HL-60/S4 (cell line): ENCODE data around the gene C1orf159.
"Not testable (repeated sequence)": the region's sequence is repeated elsewhere in the genome, so short reads cannot be mapped to it uniquely, and the experiment has no call there.

Experiments used
- in situ Hi-C: fragments of 300-500 bp; cut with MboI; formaldehyde crosslinking; loops from 2 replicates; pipeline ENCODE4 v1.14.3; 2022; ENCODE audit warnings: low sequenced_read_pairs

The C1orf159 gene

DNA sequence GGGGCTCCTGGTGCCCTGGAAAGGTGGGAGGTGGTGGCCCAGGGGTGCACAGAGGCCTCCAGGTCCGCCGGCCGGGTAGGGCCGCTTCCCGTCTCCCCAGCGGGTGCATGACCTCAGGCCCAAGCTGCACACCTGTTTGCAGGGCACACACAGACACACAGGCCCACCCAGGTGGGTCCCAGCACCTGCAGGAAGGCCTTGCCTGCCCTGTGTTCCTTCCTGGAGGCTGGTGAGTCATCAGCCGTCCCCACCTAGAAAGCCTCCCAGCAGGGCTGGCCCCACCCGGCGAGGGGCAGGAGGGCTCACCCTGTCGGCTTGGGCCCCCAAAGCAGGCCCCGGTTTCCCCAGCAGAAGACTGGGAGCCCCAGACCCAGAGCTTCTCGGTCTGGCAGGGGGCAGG is 34.2 kb upstream of the C1orf159 start:
- in situ Hi-C loops, result no loop called here

DNA sequence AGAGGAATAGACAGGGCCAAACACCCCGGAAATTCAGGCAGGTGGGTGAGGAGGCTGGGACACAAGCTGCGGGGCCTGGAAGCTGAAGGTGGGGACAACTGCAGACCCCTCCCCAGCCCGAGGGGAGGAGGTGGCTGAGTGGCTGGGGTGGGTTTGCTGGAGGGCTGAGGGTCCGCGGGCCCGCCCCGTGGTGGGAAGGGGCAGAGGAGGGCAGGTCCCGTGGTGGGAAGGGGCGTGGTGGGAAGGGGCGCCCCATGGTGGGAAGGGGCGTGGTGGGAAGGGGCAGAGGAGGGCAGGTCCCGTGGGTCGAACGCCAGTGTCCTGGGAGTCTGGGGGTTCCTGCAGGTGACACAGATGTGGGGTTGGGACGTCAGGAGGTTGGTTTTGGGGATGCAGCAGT is 33.5 kb upstream of the C1orf159 start:
- in situ Hi-C loops, result no loop called here

DNA sequence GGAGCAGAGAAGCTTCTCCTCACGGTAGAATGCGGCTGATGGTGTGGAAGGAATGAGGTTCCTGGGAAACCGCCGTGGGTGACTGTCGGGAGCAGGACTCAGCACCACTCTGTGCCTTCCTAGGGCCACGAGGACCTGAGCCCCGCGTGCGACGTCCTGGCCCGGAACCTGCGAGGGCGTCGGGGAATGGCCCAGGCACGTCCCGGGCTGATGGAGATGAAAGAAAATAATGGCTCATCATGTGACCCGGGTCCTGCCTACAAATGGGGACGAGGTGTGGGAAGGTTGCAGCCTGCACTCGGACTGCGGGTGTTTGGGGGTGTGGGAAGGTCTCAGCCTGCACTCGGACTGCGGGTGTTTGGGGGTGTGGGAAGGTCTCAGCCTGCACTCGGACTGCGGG is 32.7 kb upstream of the C1orf159 start:
- in situ Hi-C loops, result no loop called here

DNA sequence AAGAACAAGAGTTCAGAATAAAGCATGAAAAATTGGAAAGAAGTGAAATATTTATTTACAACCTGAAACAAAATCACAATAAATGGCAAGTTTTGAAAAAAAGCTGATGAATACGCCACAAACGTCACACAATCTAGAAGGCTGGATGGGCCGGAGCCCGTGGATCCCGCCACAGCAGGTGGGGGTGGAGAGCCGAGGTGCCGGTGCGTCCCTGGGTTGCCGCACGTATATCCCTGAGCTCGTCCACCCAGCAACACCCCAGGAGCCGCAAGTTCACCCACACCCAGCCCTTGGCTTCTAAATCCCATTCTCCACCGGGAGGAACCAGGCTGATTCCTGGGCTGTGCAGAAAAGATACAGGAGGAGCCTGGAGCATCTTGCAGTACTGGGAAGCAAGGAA is 32.2 kb upstream of the C1orf159 start:
- in situ Hi-C loops, result no loop called here

DNA sequence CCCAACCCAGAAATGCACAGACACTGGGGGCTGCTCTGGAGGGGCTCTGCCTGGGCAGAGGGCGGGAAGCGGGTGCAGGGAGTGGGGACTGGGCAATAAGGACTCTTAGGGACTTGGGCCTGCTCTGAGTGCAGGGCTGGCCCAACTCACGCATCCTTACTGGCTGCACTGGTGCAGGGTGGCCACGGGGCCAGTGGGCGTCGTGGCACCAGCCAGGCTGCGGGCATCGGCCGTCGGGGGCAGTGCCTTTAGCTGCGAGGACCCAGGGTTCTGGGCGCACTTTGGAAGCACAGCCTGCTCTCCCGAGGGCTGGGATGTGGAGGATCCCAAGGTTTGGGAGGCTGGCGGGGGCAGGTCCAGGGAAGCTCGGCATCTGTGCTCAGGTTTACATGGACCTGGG is 30.7 kb upstream of the C1orf159 start:
- in situ Hi-C loops, result no loop called here

DNA sequence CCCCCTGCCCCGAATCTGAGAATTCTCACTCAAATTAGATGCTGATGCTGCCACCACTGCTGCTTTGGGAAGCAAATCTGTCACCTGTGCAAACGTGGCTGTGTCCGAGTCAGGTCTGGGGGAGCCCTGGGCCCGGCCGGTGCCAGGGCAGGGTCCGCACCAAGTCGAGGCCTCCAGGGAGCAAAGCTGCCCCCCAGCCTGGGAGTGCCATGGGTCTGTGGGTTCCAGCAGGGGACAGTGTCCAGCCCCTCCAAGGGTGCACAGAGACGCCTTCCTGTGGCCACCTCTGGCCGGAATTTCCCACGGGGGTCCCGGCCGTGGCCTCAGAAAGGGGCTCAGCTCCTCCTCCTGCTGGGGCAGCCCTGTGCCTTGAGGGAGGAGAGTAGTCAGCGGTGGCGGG is 30.1 kb upstream of the C1orf159 start:
- in situ Hi-C loops, result no loop called here

DNA sequence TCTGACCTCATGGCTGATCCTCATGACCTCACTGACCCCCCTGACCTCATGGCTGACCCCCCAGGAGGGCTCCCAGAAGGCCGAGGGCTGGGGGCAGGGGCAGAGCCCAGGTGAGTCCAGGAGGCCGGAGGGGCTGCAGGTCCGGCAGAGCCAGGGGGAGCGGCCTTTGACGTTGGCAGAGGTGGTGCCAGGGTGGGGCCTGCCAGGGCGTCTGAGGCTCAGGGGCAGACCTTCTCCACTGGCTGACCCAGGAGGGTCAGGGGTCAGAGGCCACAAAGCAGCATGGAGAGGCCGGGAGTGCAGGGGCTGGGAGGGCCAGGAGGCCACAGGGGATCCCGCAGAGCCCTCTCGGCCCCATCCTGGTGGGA is 29.6 kb upstream of the C1orf159 start:
- in situ Hi-C loops, result no loop called here

DNA sequence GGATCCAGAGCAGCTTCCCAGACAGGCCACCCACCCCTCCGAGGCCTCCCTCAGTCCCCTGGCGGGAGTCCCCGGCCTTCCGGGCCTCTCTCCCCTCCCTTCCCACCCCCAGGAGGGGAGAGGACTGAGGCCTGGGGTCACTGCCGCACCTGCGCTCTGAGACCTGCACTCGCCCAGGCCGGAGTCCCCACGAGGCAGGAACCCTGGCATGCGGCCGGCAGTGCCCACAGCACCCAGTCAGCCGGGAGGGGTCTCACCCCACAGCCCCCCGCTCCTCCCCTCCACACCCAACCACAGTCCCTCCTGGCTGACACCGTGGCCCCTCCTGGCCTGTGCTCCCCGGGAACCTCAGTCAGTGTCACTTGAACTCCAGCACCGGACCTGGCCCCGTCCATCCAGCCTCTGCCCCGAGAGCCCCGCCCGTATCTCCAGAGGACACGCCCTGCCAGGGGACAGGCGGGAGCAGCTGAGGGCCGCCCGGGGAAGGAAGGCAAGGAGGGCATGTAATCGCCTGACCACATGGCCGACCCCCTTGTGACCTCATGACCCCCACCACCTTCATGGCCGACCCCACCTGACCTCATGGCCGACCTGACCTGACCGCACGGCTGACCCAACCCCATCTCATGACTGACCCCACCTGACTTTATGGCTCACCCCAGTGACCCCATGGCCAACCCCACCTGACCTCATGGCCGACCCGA is 29.1 kb upstream of the C1orf159 start:
- in situ Hi-C loops, result no loop called here

DNA sequence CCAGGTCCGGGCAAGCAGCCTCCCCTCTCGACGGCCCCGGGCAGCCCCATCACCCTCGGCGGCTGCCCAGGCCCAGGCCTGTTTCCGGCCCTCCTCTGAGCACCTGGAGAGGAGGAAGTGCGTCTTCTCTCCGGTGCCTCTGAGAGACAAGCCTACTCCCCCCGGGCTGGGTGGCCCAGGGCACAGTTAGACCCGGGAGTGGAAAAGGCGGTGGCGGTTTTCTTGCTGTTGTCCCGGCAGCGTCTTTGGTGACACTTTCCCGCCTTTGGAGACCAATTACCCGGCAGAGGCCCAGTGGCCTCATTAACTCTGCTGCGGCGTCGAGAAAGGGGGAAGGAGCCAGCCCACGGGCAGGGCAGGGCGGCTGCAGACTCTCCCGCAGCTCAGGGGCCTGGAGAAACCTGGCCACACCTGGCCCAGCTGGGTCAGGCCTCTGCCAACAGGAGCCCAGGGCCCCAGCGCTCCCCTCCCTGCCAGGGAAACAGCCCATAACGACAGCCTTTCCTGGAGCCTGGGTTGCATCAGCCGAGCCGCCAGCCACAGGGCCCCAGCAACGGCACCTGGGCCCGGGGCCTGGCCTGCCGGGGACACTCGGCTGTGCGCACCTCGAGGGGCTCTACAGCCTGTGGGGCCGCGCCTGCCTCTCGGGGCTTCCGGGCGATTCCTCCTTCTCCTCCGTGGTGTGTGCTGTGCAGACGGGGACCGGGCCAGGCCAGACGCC is 28.4 kb upstream of the C1orf159 start:
- in situ Hi-C loops, result no loop called here

DNA sequence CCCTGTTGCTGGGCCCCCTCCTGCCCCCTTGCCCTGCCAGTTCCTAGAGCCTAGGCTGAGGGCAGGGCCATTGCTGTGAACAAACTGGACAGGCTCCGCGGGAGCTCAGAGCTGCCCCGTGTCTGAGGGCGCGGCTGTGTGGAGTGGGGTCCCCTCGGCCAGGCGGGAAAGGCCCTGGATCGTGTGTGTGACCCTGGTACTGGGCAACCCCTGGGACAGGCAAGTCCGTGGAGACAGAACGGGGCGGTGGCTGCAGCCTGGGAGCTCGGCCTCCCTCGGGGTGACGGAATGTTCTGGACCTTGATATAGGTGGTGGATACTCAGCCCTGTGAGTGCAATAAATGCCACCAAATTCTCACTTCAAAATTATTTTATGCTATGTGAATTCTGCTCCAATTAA is 27.7 kb upstream of the C1orf159 start:
- in situ Hi-C loops, result no loop called here

DNA sequence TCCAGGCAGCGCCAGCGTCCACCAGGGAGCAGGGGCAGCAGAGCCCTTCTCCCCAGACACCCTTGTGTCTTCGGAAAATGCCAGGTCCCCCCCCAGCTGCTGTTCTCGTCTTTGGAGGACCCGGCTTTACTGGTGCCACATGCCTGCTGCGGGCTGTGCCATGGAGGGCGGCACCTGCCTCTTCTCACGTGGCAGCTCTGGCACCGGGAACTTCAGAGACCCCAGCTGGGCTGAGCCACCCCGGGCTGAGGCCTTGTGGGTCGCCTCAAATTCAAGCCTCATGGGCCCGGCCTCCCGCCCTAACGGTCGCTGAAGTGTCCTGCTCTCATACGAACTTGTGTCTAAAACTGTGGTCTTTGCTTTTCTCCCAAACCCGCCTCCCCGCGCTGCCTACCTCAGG is 27.0 kb upstream of the C1orf159 start:
- in situ Hi-C loops, result no loop called here

DNA sequence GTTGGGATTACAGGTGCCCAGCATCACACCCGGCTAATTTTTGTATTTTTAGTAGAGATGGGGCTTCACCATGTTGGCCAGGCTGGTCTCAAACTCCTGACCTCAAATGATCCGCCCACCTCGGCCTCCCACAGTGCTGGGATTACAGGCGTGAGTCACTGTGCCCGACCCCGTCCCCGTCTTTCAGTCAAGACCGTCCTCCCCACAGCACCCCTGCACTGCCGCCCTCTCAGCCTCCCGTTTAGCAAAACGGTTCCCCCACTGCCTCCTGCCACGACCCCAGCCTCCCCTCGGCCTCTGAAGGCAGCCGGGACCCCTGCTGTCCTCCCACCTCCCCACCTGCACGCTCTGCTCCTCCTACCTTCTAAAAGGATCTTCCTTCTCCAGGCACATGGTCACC is 26.5 kb upstream of the C1orf159 start:
- in situ Hi-C loops, result not testable (repeated sequence)

DNA sequence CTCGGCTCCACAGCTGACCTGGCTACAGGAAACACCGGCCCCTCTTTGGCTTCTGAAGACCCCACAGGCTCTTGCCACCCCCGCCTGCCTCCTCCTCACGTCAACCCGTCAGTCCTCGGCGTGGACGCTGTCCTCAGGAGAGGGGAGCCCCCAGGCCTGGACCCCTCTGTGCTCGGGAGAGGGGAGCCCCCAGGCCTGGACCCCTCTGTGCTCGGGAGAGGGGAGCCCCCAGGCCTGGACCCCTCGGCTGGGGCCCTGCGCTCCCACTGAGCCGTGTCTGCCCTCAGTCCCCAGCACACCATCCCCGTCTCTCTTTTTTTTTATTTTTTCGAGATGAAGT is 26.0 kb upstream of the C1orf159 start:
- in situ Hi-C loops, result no loop called here

DNA sequence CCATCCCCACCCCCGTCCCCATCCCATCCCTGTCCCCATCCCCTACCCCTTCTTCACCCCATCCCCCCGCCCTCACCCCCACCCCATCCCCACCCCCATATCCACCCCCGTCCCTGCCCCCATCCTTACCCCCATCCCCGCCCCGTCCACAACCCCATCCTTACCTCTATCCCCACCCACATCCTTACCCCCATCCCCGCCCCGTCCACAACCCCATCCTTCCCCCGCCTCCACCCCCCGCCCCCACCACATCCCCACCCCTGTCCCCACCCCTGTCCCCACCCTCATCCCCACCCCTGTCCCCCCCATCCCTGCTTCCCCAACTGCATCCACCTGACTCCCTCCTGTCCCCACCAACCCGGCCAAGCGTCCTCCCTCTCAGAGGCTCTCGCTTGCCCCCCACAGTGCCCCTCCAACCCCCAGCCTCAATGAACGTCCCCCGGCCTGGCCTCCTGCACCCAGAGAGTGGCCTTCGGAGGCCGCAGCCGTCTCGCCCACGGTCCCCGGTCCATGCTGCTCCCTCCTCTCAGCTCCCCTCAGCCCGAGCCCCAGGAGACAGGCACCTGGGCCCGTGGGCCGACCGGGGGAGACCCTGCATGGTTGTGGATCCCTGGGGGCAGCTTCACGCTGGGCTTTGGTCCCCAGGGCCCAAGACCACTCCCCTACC is 25.5 kb upstream of the C1orf159 start:
- in situ Hi-C loops, result no loop called here

DNA sequence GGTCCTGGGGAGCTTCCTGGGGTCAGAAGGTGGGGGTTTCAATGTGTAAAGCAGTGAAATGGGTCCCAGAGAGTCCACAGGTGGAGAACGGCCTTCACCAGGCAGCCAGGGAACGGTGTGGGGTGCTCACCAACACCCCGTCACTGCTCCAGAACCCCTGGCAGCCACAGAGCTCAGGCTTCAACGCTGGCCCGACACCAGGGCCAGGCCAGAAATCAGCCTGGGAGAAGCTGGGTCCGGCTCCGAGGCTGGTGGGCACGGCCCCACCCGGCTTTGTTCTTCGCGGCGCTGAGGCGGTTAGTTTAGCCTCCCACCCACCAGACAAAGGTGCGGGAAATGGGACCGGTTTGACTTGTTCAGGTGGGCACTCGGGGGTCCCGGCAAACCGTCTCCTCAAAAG is 24.8 kb upstream of the C1orf159 start:
- in situ Hi-C loops, result no loop called here

DNA sequence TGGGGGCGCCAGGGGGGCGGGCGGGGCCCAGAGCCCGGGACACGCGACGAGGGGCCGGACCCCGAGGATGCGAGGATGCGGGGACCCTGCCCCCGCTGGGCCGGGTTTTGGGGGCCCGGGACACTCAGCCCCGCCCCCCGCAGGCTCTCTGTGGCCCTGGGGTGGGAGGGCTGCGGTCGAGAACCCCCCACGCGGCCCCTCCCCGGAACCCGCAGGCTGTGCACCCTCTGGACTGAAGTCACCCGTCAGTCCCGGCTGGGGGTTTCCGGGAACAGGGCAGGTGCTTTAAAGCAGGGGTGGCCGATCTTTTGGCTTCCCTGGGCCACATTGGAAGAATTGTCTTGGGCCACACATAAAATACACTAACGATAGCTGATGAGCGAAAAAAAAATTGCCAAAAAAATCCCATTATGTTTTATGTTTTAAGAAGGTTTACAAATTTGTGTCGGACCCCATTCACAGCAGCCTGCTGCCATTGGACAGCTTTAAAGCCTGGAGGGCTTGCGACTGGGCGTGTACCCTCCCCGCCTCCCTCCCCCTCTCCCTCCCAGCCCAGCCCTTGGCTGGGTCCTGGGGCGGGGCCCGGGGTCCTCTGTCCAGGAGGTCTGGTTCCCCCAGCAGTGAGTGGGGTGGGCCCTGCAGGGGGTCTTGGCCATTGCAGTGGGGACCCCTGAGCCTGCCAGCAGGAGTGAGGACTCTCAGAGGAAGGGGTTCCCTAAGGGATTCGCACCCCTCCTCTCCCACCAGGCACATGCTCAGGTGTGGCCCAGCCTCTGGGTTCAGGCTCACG is 21.6 kb upstream of the C1orf159 start:
- in situ Hi-C loops, result no loop called here

DNA sequence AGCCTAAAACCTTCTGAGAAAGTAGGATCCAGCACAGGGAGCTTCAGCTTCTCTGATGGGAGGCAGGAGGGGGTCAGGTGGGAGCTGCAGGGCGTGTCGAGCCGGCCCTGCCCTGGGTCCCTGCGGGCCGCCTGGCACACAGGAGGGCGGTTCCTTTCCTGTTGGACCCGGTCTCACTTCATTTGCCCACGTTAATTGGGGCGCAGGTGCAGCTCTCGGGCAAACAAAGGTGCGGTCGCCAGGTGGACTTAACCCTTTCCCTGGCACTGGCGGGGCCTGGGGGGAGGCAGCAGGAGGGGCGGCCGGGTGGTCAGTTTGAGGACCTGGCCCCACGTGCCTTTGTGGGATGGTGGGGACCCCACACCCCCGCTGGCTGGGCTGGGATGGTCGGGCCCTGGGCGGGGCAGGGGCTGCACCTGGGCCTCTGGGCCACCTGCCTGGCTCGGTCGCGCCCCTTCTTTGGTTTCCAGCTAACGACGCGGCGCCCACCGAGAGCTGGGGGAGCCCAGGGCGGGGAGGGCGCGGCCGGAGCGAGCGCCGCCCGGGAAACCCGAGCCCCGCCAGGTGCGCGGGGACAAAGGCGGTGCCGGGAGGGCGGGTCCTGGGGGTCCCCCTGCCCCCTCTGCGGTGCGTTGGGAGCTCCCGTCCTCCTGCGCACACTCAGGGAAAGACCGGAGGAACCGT is 20.8 kb upstream of the C1orf159 start:
- in situ Hi-C loops, result no loop called here

DNA sequence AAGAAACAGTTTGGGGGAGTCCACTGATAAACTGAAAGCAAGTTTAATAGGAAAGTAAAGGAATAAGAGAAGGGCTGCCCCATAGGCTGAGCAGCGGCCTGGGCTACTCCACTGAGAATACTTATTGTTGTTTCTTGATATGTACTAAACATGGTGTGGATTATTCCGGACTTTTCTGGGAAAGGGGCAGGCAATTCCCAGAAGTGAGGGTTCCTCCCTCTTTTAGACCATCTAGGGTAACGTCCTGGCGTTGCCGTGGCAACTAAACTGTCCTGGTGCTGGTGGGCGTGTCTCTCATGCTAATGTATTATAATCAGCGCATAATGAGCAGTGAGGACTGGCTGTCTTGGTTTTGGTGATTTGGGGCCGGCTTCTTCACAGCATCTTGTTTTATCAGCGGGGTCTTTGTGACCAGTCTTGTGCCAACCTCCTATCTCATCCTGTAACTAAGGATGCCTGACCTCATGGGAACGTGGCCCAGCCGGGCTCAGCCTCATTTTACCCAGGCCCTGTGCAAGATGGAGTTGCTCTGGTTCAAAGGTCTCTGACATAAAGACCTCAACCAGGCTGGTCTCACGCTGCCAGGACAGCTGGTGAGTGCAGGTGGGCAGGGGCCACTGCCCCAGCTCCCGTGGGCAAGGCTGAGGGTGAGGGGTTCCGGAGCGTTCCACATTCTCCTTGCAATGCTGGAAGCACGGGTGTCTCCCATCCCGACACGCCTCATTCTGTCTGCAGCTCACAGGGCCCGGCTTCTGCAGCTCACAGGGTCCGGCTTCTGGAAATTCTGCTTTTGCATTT is 19.6 kb upstream of the C1orf159 start:
- in situ Hi-C loops, result no loop called here

DNA sequence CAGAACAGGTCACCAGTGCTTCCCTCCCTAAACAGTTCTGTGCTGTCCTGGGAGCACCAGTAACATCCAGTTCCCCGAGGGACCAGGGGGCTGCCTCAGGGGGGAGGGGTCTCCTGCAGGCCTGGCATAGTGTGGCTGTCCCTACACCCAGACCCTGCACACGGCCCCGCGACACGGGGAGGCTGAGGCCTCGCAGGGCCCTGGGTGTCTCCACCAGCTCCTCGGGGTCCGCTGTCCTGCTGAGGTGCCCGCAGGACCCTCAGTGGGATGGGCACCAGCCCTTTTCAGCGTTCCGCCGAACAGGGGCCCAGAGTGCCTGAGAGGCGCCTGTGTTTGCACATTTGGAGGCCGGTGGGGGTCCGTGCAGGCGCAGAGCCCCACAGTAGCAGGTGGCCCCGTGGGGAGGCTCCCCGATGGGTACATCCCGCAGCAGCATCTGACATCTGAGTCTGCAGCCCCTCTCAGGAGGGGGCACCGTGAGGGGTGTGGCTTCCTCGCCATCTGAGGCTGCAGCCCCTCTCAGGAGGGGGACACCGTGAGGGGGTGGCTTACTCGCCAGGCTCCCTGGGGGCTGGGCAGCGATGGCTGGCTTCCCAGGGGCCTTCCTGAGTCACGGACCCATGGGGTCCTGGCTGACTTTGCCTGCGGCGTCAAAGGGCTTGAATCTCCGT is 18.5 kb upstream of the C1orf159 start:
- in situ Hi-C loops, result no loop called here
